SKM-1 treated with dmso at 0.1 percent for 144 hours (cell line): Measurements from ENCODE around the gene RIN3.
"Not testable (repeated sequence)": the region's sequence is repeated elsewhere in the genome, so short reads cannot be mapped to it uniquely, and the experiment has no call there.

ENCODE experiments used
- DNase-seq: peaks from one replicate; lab custom pipeline; 2025; ENCODE audit not compliant: unreplicated experiment; lab: John Stamatoyannopoulos, UW

RIN3 gene

DNA sequence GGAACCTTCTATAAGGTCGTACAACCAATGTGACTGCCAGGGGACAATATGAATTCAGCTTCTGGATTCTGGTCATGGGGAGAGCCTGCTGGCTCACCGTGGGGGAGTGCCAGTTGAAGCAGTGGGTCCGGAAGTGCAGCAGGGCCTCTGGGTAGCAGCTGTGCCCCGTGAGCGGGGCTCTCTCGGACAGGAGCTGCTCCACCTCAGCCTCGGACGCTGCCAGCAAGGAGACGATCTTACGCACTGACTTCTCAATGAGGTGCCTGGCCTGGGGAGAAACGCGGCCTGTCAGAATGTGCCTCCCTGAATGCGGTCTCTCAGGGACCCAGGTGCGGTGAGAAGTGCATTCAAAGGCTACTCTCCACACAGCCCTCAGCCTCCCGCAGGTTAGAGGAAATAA is 192.8 kb downstream of the RIN3 start:
- no peak for DNase-seq

DNA sequence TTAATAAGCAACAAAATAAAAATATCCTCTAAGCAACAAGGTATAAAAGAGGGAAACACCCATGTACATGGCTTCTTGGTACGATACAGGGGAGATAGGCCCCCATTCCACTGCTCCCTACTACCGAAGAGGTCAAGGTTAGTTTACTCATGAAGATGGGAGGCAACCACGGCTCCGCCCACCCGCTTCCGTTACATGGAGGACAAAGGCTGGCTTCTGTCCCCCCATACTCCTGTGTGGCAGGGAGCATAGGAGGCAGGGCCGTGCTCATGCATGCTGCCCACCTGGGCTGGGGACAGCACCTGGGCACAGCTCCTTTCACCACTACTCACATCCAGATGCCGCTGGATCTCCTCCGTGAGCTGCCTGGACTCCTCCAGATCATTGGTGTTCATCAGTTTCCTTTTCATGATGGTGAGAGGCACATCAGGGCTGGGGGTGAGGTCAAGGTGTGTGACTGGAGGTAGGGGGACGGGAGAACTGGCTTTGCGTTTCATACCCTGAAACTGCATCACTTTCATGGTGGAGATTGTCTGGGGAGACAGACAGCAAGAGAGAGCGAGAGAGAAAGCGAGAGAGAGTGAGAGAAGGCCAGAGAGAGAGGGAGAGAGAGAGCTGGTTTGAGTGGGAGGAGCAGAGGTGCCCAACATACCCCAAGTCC is 195.9 kb downstream of the RIN3 start:
- no peak for DNase-seq

DNA sequence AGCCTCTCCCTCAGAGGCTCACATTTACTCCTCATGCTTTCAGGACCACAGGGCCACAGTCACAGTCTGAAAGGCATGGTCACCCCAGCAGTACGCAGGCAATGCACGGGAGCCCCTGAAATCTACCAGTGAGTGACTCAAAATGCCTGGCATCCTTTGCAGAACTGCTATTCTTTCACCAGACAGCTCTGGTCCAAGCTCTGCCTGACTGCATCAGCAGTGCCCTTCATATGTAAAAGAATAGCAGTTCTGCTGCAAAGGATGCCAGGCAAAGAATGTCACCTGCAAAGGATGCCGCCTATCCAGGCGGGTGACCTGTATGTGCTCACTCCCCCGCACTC is 196.4 kb downstream of the RIN3 start:
- no peak for DNase-seq

DNA sequence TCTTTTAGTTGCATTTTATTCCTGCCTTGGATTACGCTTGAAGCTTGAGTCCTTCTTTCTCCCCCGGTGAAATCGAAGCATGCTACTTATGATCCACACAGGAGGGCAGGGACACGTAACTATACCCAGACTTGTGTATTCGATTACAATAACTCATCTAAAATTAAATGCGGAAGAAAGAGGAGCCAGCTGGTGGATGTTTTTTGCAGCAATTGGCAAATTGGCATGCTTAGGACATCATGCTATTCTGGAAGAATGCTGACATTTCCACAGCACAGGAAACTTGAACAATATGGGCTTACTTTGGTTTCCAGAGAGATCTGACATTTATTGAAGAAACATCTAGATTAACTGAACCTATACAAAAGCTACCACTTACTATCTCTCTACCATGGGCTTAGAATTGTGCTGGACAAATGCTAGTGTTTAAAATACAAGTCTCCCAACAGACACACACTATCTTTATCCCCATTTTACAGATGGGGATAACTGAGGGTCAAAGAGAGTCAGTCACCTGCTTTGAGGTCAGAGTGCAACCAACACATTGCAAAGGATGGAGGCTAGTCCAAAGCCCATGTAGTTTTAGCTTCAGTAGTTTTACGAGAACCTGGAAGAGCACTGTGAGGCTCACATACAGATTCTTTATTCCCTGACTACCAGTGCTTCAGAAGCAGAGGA is 198.5 kb downstream of the RIN3 start:
- no peak for DNase-seq

DNA sequence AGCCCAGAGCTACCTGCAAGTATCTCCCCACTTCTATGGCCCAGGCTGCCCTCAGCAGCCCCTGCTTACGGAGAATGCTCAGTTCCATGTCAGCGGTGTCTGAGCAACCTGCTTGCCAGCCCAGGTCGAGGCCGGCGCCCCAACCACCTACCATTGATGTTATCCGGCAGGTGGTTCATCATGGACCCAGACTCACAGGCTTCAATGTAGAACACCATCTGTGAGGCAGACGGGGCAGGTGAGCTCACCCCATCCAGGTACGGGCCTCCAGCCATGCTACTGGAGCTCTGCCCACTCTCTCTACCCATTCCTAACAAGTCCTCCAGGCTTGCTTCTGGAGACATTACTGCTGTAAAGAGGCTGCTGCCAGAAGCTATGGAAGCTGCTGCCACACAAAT is 199.1 kb downstream of the RIN3 start:
- no peak for DNase-seq

DNA sequence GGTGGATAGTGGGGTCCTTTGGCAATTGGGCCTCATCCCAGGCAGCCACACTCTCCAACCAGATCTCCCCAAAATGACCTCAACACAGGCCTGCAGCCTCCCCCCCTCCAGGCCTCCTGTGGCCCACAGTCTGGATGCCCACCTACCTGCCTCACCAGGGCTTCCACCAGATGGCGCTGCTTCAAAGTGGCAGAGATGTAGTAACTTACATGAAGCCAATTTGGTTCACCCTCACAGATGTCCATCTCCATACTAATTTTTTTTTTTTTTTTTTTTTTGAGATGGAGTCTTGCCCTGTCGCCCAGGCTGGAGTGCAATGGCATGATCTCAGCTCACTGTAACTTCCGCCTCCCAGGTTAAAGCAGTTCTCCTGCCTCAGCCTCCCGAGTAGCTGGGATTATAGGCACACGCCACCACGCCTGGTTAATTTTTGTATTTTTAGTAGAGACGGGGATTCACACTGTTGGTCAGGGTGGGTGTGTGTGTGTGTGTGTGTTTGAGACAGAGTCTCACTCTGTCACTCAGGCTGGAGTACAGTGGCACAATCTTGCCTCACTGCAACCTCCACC is 201.2 kb downstream of the RIN3 start:
- DNase-seq: not testable (repeated sequence)

DNA sequence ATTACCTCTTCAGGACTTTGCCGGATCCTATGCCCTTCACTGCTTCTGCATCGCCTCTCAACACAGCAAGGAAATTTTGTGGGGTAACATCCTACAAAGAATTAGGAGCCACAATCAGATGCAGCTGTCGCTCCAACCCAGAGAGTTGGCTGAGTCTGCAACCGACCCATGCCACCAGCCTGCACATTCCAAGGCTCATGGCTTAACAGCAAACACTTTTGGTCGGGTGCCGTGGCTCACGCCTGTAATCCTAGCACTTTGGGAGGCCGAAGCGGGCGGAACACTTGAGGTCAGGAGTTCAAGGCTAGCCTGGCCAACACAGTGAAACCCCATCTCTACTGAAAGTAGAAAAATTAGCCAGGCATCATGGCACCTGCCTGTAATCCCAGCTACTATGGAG is 202.6 kb downstream of the RIN3 start:
- DNase-seq: no peak

DNA sequence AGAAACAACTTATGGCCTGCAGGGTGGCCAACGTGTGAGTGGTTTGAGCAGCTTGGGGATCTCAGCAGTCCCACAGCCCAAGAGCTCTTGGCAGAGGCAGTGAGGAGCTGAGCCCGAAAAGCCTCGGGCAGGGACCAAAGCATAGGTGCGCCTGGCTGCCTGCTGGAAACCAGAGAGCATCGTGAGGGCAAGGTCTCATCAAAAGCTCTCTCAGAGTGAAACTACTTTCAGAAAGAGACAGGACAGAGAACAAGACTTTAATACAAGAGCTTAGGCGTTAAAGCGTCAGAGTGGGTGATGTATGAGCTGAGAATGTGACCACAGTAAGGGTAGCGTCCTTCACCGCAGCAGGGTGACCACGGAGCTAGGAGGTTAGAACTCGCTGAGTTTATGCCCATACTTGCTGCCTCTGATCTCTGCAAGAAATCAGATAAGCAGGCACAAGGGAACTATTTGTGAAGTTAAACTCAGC is 204.0 kb downstream of the RIN3 start:
- no peak for DNase-seq

DNA sequence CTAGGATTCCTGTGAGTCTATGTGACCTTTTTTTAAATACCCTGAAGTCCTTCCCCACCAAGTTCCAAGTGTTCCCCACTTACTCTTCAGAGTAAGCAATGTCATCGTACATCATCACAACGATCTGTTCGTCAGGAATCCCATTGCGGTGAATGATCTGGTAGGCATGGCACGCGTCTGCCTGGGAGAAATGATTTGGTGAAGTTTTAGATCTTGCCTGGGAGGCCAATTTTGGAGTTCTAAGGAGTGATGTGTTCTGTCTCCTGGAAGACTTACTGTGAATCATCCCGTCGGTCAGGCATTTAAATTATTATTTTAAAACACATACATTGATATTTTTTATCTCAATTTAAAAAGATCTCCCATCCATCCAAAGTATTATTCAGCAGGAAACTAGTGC is 205.1 kb downstream of the RIN3 start:
- no peak for DNase-seq

DNA sequence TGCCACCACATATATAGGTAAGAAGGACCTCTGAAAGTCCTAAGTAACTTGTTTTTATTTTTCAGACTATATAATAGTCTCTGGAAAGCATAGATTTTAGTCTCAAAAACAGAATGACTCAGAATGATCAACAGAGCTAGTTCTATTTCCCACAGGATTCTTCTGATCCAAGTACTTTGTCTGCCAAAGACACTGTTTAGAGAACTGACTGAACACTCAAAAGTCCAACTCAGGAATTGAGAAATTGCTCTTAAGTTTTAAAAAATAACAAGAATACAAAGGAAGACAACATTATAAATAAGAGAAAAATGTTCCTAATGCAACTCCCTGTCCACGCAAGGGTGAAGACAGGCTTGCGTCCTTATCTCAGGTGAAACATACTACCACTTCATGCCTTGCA is 205.8 kb downstream of the RIN3 start:
- no peak for DNase-seq

DNA sequence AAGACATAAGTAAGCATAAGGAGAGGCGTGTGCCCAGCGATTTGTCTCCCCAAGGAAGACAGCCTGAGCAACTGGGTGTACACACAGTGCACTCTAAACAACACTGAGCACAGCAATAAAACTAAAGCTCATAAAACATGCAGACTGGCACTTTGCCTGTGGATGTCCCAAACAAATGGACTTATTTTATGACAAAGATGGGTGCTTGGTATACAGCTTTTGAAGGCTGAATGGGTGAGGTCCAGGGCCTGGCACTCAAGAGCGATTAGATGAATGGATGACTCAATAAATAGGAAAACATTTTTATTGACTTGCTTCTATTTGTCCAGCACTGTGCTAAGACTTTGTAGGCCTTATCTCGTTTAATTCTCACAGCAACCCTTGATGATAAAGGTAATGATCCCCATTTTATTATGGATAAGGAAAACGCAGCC is 206.3 kb downstream of the RIN3 start:
- no peak for DNase-seq

DNA sequence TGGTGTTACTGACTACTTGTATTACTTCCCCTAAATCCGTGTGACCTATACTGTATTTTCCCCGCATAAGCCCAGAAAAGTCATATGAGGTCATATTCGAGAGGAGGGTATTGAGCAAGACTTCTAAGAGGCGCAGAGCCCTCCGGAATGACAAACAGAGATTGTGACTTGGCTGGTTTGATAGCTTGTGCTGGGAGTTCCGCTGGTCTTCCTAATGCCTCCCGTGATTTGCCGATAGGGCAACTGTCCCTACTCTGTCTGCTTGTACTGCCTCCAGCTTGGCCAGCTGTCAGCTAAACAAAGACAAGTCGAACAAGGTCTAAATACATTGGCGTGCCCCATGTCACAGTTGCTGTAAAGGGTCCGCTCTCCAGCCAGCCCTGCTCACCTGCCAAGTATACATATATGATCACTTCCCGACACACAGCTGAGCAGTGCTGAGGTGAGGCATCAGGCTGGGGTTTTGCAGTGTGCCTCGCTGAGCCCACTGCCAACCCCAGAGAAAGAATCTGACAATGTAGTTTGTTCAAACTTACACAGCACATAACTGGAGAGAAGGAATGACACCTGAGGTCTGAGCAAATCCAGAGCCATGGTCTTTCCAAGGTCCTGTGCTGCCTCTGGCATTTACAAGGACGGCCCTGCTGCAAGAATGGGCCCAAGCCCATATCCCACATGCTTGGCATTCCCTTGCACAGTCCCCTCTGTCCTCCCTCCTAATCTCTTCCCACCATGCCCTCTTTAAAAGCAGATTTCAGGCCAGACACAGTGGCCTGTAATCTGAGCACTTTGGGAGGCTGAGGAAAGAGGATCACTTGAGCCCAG is 211.1 kb downstream of the RIN3 start:
- DNase-seq: no peak

DNA sequence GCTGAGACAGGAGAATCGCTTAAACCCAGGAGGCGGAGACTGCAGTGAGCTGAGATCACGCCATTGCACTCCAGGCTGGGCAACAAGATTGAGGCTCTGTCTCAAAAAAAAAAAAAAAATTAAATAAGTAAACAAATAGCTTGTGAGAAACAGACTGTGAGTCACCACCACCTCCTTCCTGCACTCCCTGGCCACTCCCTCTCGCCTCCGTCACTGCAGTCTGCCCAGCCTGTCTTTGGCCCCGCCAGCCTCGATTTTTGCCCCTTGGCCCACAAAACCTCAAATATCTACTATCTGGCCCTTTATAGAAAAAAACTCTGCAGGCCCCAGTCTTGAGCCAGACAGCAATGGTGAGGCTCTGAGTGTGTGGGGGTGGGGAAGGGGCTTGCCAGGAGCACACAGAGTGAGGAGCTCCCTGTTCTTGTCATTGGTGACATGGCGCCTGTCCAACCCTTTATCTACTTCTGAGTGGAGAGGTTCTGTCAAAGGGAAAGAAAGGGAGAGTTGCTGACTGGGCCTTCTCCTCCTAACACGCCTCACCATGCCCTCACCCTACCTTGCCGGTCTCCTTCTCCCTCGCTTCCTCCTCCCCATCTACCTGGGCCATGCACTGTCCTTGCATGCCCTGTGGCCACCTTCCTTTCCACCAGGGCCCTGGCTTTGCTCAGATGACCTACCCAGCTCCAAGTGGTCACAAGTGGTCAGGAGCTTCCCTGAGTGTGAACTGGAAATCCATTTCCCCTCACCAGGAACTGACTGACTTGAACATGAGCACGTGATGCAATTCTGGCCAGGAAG is 212.8 kb downstream of the RIN3 start:
- DNase-seq: no peak

DNA sequence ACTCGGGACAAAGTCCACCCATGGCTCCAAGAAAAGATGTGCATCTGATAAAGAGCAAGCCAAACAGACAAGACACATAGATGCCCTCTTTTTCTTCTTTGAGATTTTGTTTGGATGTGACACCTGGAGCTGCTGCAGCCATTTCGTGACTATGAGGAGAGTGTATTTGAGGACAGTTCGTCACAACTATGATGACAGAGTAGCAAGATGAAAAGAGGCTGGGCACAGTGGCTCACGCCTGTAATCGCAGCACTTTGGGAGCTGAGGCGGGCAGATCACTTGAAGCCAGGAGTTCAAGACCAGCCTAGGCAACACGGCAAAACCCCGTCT is 213.3 kb downstream of the RIN3 start:
- no peak for DNase-seq

DNA sequence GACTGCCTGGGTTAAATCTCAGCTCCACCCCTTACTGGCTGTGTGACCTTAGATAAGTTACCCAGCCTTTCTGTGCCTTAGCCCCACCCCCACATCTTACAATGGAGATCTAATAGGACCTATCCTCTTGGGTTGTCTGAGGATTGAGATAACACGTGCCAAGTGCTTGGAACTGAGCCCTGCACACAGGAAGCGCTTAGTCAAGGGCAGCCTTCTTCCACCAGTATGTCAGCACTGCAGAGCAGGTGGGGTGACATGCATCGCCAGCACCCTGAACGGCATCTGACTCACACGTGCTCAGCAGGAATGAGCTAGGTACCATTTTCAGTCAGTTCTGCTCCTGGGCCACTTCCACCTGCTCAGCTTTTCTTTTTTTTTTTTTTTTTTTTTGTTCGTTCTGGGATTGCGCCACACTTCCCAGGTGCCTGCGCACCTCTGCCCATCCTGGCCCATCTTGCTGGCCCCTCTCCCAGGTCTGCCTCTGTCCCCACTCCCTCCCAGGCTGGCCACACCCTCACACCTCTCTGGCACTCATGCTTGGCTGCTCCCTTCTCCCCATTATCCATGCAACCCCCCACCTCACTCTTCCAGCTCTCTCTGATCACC is 215.3 kb downstream of the RIN3 start:
- no peak for DNase-seq

DNA sequence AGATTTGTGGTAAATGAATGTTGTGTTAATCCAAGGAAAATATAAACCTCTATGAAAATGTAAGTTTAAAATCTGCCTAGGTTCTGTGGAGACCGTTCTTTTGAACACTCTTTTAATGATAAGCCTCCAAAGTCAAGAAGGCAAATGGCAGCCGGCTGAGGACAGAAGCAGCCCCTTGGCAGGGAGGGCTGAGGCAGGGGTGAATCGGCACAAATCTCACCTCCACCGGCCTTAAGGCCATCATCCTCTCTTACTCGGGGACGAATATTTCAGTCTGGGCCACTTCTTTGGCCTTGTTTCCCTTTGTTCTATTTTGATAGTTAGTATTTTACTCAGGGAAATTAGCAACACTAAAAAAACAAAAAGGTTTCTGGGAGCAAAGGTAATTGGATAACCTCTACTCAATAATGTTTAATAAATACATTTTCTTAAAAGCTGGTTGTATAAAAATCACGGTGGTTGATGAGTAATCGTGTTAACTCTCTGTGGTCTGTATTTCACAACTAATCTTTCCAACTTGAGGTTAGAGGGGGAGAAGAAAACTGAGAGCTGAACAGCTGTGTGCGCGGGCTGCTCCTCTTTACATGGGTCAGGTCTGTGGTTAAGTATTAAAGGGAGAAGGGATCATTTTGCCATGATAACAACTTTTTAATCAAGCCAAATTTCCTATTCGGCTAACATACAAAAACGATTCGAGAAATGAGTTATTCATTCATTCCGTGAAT is 216.2 kb downstream of the RIN3 start:
- no peak for DNase-seq

DNA sequence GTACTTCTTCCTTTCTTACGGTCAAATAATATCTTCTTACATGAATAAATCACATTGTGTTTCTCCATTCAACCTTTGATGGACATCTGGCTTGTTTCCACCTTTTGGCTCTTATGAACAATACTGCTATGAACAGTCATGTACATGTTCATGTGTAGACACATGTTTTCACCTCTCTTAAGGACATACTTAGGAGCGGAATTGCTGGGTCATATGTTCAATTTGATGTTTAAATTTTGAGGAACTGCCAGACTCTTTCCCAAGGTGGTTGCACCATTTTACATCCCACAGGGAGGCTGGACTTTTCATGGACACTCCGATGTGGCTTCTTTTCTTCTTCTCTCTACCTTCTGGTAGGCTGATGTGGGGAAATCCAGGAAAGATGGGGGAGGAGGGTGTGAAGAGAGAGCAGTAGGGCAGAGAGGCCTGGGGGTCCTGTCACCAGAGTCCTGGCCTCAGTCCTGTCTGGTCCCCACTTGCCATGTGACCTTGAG is 218.1 kb downstream of the RIN3 start:
- no peak for DNase-seq

DNA sequence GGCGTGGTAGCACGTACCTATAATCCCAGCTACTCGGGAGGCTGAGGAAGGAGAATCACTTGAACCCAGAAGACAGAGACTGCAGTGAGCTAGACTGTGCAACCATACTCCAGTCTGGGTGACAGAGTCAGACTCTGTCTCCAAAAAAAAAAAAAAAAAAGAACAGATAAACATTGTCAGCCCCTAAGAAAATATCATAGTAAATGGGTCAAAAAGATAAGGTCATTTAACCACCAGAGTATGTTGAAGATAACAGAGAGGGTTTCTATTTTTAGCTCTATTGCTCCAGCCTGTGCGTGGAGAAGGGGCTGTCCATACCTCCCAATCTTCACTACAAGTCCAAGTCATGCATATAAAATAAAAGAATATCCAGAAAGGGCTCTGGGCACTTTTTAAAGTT is 219.4 kb downstream of the RIN3 start:
- DNase-seq: no peak

DNA sequence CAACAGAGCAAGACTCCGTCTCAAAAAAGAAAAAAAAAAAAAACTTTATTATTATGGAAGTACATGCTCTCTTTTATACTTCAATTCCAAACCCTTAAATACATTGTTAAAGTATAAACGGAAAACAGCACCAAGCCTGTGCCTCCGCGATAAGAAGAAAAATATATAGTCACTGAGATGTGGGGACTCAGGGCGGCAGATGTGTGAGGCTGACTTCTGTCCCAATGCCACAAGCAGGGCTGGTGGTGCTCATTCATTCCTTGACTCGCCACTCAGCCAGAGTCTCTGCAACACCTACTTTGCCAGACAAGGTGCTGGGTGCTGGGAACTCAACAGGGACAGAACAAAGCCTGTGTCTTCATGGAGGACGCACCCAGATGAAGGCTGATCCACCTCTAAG is 221.0 kb downstream of the RIN3 start:
- no peak for DNase-seq

DNA sequence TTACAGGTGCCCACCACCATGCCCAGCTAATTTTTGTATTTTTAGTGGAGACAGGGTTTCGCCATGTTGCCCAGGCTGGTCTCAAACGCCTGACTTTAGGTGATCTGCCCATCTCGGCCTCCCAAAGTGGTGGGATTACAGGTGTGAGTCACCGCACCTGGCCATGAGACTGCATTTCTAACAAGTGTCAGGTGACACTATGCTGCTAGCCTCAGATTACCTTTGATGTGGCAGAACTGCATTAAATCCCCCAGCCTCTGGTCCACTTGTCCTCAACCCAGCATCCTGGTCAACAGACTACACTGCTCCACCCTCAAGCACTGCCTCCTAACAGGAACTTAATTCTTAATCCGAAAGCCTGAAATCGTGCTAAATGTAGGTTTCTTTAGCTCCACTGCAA is 221.8 kb downstream of the RIN3 start:
- DNase-seq: no peak
